HG03280 (cell line): ENCODE results near the gene UBAC1.
"Not testable (repeated sequence)": the region's sequence is repeated elsewhere in the genome, so short reads cannot be mapped to it uniquely, and the experiment has no call there.

Source experiments
- ATAC-seq: cut with Tn5 transposase; IDR thresholded peaks from one replicate; pipeline ENCODE4 v1.9.1; 2021; ENCODE audit warnings: mild to moderate bottlenecking, moderate library complexity; ENCODE audit not compliant: unreplicated experiment

Gene UBAC1

DNA sequence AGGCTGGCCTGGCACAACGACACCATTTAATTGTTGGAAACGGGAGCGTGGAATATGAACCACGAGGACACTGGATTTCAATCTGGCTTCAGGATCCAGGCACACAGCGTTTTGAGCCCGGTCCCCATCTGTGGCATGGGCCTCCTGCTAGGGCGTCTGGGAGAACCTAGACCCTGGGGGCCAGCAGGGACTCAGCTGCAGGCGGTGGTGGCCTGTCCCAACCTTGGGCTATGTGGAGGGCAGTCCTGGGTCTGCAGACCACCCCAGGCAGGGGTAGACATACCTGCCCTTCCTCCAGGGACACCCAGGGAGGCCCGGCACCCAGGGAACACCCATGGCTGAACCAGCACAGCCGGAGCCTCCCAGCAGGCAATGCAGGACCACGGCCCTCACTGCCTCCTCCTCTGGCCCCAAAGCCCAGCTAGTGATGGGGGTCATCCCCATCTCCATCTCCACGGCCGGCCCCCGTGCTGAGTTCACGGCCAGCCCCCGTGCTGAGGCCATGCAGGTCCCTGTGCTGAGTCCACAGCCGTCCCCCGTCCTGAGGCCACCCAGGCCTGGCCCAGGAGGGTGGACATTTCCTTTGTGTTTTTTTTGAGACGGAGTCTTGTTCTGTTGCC, 18.5 kb upstream of the UBAC1 start:
- no peak for ATAC-seq

DNA sequence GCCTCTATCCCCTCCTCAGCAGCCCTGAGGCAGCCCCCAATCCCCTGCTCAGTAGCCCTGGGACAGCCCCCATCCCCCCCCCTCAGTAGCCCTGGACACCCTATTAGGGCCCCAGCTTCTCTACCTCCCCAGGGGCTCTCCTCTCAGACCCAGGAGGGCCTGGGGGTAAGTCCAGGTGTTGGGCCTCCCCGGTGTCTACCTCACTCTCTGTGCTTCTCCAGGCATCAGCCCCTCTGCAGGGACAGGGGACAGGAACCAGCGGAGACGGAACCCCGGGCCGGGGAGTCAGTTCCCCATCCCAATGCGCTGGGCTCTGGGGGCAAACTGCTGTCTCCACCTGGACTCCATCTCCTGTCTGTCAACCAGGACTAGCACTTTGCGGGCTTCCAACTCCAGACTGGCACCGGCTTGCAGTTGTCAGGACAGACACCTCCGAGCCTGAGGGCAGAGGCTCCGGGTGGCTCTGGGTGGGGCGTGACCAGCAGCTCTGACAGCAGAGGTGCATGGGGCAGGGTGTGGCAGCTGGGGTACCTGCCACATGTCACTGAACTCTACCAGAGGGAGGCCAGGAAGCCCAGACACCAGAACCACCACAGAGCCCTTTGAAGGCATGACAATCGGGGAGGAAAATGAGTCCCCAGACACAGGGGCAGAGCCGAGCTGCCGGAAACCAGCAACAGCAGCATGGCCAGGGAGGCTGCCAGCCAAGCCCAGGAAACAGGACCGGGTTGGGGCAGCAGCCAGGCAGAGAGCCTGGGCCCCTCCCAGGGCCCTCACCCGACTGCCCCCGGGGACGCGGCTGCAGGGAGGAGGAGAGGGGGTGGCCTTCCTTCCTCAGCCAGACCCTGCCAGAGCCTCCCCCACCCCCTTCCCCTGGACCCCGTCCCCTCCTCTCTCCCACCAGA, 17.7 kb upstream of the UBAC1 start:
- ATAC-seq = no peak

DNA sequence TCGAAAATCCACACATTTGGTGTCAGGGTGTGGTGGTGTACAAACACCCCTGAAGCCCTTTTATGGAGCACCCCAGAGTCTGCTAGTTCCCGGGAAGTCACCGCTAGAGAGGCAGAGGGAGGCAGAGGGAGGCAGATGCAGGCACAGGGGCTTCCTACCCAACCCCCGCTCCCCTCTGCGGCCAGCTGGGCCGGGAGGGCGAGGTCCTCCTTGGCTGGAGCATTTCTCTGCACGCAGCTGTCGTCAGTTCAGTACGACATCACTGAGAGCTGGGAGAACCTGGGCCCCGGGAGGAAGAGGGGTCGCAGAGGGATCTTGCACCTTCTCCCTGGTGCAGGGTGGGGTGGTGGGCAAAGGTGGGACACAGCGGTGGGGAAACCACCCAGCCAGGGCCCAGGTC, 15.8 kb upstream of the UBAC1 start:
- ATAC-seq = no peak

DNA sequence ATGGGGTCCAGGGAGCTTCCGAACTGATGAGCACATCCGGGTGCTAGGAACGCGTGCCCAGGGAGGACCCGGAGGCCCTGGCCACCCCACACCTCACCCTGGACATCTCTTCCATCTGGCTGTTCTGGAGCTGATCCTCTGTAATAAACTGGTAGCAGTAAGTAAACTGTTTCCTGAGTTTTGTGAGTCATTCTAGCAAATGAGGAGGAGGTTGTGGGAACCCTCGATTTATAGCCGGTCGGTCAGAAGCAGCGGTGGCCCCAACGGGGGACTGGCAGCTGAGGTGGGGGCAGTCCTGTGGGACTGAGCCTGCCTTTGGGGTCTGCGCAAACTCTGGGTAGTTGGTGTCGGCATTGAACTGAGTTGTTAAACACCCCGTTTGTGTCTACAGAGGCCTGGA, 15.4 kb upstream of the UBAC1 start:
- no peak for ATAC-seq

DNA sequence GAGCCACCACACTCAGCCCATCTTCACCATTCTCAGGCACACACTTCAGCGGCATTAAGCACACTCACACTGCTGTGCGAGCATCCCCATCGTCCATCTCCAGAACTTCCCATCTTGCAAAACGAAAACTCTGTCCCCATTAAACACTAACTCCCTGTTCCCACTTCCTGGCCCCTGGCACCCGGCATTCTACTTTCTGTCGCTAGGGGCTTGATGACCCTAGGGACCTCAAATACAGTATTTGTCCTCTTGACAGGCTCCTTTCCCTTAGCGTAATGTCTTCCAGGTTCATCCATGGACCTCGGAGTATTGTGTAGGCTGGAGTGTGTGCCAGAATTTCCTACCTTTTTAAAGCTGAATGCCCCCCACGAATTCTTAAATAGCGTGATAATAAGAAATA, 14.7 kb upstream of the UBAC1 start:
- ATAC-seq = no peak

DNA sequence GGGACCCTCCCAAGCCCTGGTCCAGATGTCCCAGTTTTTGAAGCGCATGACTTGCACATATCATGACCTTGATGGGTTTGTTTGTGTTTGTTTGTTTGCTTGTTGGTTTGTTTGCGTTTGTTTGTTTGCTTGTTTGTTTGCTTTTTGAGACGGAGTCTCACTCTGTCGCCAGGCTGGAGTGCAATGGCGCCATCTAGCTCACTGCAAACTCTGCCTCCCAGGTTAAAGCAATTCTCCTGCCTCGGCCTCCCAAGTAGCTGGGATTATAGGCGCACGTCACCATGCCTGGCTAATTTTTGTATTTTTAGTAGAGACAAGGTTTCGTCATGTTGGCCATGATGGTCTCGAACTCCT, 13.0 kb upstream of the UBAC1 start:
- no peak for ATAC-seq

DNA sequence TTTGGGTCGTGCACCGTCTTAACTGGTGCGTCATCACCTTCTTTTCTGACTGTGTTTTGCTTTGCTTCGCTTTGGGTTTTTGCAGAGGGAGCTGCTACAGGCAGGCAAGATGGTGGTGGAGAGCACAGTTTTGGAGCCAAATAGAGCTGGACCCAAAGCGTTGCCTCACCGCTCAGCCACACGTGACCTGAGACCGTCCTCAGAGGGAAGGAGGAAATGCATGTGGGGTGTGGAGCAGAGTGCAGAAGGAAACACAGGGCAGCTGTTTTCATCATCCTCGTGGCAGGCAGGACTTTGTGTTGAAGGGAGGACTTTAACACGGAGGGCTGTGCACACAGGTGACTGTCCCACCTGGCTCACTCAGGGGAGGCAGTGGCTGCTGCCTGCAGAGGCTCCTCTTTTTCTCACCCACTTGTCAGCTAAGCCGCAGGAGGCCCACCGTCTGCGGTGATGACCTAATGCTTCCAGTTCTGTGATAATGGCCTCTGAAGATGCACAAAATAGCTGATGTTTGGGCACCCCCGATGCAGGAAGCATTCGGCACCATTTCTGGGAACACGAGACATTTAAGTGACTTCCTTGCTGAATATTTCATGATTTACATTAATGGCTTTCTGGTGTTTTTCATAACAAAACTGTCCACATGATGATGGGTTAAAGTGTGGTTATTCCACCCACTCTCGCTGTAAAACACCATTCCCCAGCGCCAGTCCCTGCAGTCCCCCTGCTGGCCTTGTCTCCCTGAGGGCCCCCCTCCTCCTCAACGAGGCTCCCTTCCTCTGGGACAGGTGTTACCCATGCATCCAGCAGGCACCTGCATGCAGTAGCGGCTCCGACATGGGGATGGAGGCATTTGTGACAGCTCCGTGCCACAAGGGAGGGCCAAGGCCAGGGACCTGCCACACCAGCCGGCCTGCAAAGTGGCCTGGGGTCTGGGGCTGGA, 12.4 kb upstream of the UBAC1 start:
- no peak for ATAC-seq

DNA sequence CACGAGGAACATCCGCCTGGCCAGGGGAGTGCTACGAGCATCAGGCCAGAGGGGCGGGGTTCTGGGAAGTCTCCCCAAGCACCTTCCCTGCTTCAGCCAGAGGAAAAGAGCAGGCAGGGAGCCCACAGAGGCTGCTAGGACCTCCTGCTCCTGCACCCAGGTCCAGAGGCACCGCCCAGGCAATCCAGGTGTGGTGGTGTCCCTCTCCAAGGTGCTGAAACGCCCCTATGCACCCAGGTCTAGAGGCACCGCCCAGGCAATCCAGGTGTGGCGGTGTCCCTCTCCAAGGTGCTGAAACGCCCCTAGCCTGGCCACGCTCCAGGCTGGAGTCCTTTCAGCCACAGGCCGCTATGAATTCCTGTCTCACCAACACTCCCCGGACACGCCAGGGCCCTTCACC, 10.7 kb upstream of the UBAC1 start:
- ATAC-seq = no peak

DNA sequence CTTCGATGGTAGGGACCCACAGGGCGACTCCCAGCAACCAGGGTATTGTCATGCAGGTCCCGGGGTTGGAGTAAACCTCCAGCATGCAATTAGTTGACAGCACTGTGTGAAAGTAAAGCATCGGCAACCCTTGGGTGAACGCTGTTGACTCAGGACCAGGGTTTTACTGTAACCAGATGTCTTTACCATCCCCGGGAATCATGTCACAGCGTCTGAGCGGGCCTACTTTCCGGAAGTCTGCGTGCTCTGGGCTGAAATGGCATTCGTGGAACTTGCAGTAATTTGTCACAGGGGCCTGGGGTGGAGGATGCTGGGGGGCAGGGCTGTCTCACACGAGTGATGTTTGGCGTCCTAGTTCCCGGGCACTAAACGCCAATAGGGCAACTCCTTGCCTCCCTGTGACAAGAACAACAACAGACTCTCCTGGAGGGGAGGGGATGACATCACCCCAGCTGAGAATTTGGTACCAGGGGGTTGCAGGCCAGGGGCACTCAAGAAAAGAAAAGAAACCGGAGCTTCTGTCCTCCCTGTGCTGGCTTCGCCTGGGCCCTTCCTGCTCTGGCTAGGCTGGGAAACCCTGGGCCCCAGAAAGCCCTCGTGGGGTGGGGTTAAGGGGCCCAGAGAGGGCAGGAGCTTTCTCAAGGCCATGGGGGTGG, 10.1 kb upstream of the UBAC1 start:
- no peak for ATAC-seq

DNA sequence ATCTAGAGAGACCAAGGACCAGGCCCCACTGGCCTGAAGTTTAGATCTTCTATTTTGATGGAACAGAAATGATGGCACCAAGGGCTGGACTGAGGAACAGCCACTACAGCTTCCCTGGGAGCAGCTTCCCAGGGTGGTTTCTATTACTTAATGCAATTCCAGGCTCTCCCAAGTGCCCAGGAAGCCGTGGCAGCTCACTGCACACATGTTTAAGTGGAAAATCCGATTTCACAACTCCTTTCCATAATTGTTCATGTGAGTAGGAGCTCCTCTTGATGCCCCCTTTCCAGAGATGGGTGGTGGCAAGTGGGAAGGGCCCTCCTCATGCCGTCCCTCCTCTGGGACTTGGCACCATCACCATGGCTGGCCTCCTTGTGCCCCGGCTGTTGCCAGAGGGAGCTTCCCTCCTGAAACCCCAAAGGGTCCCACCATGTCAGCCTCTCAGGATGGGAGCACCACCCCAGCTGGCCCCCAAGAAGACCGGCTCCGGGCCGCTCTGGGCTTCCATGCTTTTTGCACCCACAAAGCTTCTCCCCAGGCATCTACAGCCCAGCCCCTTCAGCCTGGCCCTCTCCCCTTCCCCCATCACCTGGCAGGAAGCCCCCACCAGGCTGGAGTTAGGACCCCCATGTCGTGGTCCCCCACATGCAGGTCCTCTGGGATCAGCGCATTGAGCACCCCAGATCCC, 9.1 kb upstream of the UBAC1 start:
- no peak for ATAC-seq

DNA sequence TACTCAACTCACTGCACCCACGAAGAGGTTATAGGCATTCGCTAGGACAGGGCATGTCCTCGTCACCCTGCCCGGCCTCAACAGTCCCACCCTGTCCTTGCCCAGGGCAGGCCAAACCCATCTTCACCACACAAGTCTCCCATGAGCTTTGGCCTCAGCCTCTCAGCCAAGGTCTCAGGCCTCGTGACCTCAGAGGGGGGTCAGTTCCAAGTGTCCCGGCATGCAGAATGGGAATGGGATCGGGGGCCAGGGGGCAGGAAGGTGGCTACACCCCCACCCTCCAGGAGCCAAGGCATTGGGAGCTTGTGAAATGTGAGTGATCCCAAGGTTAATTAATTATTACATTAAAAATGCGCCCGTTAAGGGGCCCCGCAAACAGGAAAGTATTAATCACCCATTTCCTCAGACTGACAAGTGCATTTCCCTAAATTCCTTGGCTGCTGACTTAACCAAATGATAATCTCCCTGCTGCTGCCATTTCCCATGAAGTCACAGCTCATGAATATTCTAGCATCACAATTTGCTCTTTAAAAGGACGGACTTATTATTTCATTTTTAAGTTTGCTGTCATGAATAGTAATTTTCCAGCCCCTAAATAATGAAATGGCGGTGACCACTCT, 8.0 kb upstream of the UBAC1 start:
- ATAC-seq = no peak

DNA sequence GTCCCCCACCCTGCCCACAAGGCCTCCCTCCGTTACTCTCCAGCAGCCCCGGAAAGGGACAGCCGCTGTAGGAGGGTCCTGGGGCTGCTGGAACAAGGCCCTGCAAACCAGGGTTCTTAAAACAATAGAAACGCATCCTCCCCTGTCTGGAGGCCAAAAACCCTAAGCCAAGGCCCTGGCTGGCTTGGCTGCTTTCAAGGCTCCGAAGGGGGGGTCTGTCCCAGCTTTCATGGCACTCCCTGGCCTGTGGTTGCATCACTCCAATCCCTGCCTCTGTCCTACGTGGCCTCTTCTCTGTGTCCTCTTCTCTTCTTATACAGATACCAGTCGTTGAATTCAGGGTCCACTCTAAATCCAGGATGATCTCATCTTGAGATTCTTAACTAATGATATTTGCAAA, 7.4 kb upstream of the UBAC1 start:
- no peak for ATAC-seq

DNA sequence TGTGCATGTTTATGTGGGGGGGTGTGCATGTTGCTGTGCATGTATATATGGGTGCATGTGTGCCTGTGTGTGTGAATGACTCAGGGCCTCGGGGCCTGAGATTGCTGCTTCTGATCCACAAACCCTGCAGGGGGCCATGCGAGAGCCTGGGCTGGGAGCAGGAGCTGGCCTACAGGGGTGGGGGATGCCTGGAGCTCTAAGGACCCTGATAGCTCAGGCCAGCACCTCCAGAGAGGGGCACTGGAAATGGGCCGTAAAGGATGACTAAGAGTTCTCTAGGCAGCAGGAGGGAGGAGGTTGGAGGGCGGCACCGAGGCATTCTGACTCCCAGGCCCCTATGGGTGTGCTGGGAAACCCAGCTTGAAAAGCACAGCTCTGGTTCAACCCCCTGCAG, 6.9 kb upstream of the UBAC1 start:
- ATAC-seq = no peak

DNA sequence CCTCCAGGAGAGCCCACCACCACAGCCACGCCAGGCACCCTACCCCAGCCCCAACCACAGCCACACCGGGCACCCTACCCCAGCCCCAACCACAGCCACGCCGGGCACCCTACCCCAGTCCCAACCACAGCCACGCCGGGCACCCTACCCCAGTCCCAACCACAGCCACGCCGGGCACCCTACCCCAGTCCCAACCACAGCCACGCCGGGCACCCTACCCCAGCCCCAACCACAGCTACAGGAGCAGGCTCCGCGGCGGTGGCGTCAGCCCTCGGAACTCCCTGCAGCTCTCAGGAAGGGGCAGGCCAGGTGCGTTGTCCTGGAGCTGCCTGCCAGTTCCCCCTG, 5.7 kb upstream of the UBAC1 start:
- not testable (repeated sequence) for ATAC-seq

DNA sequence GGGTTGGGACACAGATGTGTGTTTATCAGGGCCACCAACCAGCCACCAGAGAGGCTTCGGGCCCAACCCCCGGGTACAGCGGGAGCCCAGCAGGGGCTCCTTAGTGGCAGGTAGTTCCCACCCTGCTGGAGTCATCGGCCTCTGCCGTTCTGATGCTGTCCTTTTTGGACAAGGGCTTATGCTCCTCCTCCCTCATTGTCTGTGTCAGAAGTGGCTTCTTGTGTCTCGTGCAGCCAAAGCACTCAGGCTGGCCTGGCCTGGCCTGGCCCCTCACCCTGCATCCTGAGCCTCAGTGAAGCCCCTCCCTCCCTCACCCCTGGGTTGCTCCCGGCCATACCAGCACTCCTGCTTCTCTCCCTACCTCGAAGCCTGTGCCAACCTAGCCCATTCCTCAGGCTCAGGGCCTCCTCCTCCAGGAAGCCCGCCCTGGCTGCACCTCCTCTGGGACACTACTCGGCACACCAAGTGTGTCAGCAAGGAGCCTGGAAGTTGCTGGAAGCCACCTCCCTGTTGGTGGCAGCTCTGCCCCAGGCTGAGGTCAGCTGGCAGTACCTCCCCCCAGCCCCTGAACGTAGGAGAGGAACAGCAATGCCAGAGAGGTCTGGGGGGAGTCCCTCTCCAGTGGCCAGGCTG, 4.1 kb upstream of the UBAC1 start:
- ATAC-seq = no peak

DNA sequence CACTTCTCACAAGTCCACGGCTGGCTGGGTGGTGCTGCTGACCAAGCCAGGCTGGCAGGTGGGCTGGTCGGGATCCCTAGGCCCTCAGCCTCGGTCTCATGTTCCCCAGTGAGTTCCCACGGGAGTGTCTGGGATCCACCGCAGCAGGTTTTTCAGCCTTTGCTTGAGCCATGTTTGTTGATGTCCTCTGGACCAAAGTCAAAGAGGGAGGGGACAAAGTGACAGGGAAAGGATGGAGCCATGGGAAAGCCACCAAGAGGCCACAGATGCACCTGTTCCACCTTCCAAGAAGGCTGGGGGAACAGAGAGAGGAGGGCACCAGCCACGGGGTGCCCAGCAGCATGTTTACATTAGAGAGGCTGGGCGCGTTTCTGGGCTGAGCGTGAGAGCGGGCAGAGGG, 2.8 kb upstream of the UBAC1 start:
- ATAC-seq = no peak

DNA sequence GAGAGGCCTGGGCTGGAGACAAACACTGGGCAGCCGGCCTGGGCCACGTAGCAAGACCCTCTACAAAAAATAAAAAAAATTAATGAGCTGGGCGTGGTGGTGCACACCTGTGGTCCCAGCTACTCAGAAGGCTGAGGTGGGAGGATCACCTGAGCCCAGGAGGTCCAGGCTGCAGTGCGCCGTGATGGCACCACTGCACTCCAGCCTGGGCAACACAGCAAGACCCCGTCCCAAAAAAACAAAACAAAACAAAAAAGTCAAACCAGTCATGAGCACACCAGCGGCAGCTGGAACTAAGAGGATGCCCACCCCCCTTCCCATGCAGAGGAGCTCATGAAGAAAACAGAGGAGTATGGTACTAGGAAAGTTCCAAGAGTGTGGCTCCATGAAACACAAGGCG, 2.2 kb upstream of the UBAC1 start:
- no peak for ATAC-seq

DNA sequence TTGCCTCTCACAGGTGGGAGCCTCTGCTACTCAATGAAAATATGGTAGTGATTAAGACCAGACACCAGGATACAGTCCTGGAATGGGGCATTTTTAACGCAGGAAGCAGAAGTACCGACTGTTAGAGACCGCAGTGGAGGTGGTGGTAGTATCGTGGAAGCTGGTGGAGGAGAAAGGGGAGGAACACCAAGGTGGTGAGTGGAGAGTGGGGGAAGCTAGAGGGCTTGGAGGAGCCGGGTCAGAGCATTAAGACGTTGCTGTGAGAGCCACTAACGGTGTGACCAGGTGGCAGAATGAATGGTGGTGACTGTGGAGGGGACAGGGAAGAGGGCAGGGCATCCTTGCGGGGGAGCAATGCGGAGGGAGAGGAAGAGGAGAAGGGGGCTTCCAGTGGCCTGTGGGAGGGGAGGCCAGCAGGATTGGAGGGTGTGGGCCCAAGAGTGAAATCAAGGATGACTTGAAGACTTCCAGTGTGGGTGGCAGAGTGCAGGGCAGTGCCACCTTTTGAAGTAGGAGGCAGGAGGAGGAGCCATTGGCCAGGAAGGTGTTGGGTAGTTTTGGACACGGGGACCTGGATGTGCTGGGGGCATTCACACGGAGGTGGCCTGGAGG, 1.6 kb upstream of the UBAC1 start:
- no peak for ATAC-seq
